GM12891 (cell line): ENCODE measurements around the gene TASP1.
"Not testable (repeated sequence)": the region's sequence is repeated elsewhere in the genome, so short reads cannot be mapped to it uniquely, and the experiment has no call there.

Experiments
- DNase-seq: peaks from one replicate; pipeline ENCODE4 v3.0.0; 2011; ENCODE audit warnings: low spot score; ENCODE audit not compliant: insufficient read length
- FAIRE-seq: peaks from 2 replicates; lab custom pipeline; 2011; peaks lifted over from hg19 to GRCh38; lab: Jason Lieb, UNC
- PAX5 ChIP-seq: IDR thresholded peaks from 2 replicates; pipeline ENCODE4 v1.6.1; 2011; ENCODE audit warnings: low read length, moderate library complexity, mild to moderate bottlenecking; ENCODE audit not compliant: insufficient read depth, severe bottlenecking
- POLR2A ChIP-seq: IDR thresholded peaks from 2 replicates; pipeline ENCODE4 v1.6.1; 2011; ENCODE audit warnings: low read depth, low read length, control low read depth
- POLR2AphosphoS5 ChIP-seq: IDR thresholded peaks from 2 replicates; pipeline ENCODE4 v1.6.1; 2011; ENCODE audit warnings: low read depth, low read length, control low read depth
- POU2F2 ChIP-seq: IDR thresholded peaks from 2 replicates; pipeline ENCODE4 v1.6.1; 2011; ENCODE audit warnings: low read depth, mild to moderate bottlenecking, control low read depth, low read length, moderate library complexity
- SPI1 ChIP-seq: IDR thresholded peaks from 2 replicates; pipeline ENCODE4 v1.6.1; 2011; ENCODE audit warnings: low read depth, low read length, control low read depth
- TAF1 ChIP-seq: IDR thresholded peaks from 2 replicates; pipeline ENCODE4 v1.6.1; 2011; ENCODE audit warnings: low read depth, low read length, control low read depth

TASP1 gene

GRCh38 chr20:13613917-13614316 is 24.8 kb downstream of the TASP1 start:
- DNase-seq (no peak), FAIRE-seq (no peak)
- TF ChIP-seq TAF1 (no peak), POLR2AphosphoS5 (no peak)

GRCh38 chr20:13611611-13612125 is 27.1 kb downstream of the TASP1 start:
- TF ChIP-seq TAF1 (no peak), POLR2A (no peak), SPI1 (no peak), PAX5 (no peak), POU2F2 (no peak), POLR2AphosphoS5 (no peak)
- DNase-seq (no peak), FAIRE-seq (no peak)

- FAIRE-seq = no peak
- DNase-seq = no peak
- no peak for TF ChIP-seq PAX5
- no peak for TF ChIP-seq SPI1
- no peak for TF ChIP-seq POLR2AphosphoS5
- TF ChIP-seq POU2F2 = no peak
- no peak for TF ChIP-seq POLR2A
- TF ChIP-seq TAF1 = no peak
Observed at GRCh38 chr20:13610184-13610583, 28.5 kb downstream of the TASP1 start.

- FAIRE-seq (no peak), DNase-seq (no peak)
- TF ChIP-seq SPI1 (no peak), POLR2A (no peak), POLR2AphosphoS5 (no peak), POU2F2 (no peak), PAX5 (no peak), TAF1 (no peak)
Observed at GRCh38 chr20:13608066-13608465, 30.7 kb downstream of the TASP1 start.

GRCh38 chr20:13593423-13593822 is 45.3 kb downstream of the TASP1 start:
- DNase-seq, FAIRE-seq: not testable (repeated sequence)

GRCh38 chr20:13588049-13588448 is 50.7 kb downstream of the TASP1 start:
- DNase-seq (no peak), FAIRE-seq (no peak)
- TF ChIP-seq POLR2AphosphoS5 = no peak
- no peak for TF ChIP-seq TAF1
- TF ChIP-seq SPI1 = no peak
- TF ChIP-seq PAX5 = no peak
- no peak for TF ChIP-seq POU2F2
- TF ChIP-seq POLR2A = no peak

- TF ChIP-seq POLR2AphosphoS5 = no peak
- TF ChIP-seq POLR2A = no peak
- no peak for TF ChIP-seq SPI1
- TF ChIP-seq TAF1 = no peak
- no peak for TF ChIP-seq POU2F2
- no peak for TF ChIP-seq PAX5
- DNase-seq = no peak
- no peak for FAIRE-seq
Observed at GRCh38 chr20:13587370-13587769, 51.4 kb downstream of the TASP1 start.

GRCh38 chr20:13586133-13586532 is 52.6 kb downstream of the TASP1 start:
- TF ChIP-seq TAF1 = no peak
- TF ChIP-seq SPI1 = no peak
- TF ChIP-seq POLR2AphosphoS5 = no peak
- TF ChIP-seq POU2F2 = no peak
- no peak for TF ChIP-seq POLR2A
- no peak for TF ChIP-seq PAX5
- FAIRE-seq (no peak), DNase-seq (no peak)

GRCh38 chr20:13581451-13581850 is 57.3 kb downstream of the TASP1 start:
- FAIRE-seq = no peak

GRCh38 chr20:13580707-13581106 is 58.0 kb downstream of the TASP1 start:
- TF ChIP-seq POLR2A (no peak), SPI1 (no peak), POU2F2 (no peak), POLR2AphosphoS5 (no peak), PAX5 (no peak), TAF1 (no peak)
- no peak for FAIRE-seq
- no peak for DNase-seq

More at GRCh38 chr20:13581451-13581850, 57.3 kb downstream of the TASP1 start:
- no peak for DNase-seq
- TF ChIP-seq SPI1 (no peak), PAX5 (no peak), POLR2AphosphoS5 (no peak), POU2F2 (no peak), POLR2A (no peak), TAF1 (no peak)
